Measurements from ENCODE around the gene OR4F17.
"Not testable (repeated sequence)": the region's sequence is repeated elsewhere in the genome, so short reads cannot be mapped to it uniquely, and the experiment has no call there.

OR4F17 gene, protein sequence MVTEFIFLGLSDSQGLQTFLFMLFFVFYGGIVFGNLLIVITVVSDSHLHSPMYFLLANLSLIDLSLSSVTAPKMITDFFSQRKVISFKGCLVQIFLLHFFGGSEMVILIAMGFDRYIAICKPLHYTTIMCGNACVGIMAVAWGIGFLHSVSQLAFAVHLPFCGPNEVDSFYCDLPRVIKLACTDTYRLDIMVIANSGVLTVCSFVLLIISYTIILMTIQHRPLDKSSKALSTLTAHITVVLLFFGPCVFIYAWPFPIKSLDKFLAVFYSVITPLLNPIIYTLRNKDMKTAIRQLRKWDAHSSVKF
- total RNA-seq: 0 to 0.33 (median 0) reads per million in 17 experiments

DNA sequence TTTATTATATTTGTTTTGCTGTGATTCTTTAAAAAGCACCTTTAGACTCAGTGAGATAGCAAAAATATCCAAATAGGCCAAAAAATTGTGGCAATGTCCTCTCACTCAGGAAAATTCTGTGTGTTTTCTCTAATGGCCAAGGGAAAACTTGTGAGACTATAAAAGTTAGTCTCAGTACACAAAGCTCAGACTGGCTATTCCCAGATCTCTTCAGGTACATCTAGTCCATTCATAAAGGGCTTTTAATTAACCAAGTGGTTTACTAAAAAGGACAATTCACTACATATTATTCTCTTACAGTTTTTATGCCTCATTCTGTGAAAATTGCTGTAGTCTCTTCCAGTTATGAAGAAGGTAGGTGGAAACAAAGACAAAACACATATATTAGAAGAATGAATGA, at the start of gene OR4F17:
Gene OR4F17 (plus strand): TSS at position 301 of the 400 bp plus-strand sequence. CDS start 3,575 bp downstream, outside the sequence.
- not testable (repeated sequence) for DNase-seq

DNA sequence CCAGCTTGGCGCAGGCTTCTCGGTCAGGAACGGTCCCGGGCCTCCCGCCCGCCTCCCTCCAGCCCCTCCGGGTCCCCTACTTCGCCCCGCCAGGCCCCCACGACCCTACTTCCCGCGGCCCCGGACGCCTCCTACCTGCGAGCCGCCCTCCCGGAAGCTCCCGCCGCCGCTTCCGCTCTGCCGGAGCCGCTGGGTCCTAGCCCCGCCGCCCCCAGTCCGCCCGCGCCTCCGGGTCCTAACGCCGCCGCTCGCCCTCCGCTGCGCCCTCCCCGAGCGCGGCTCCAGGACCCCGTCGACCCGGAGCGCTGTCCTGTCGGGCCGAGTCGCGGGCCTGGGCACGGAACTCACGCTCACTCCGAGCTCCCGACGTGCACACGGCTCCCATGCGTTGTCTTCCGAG, 36.1 kb upstream of the OR4F17 start:
- DNase-seq: not testable (repeated sequence)

DNA sequence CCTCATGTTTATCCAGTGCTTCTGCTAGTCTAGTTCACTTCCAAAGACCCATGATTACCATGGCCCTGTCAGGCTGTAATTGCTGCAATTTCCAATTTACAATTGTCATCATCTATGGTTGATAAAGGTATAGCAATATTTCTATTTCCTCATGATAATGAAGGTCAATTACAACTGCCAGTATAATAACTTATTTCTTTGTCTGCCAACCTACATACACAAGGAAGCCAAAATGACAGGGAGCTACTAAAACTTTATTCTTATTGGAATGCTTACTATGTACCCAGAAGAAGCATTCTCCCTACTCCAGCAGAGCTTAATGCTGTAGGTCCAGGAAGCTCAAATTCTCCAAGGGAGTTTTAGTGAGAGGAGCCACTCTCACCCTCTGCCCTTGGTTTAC, 24.0 kb upstream of the OR4F17 start:
- not testable (repeated sequence) for DNase-seq

DNA sequence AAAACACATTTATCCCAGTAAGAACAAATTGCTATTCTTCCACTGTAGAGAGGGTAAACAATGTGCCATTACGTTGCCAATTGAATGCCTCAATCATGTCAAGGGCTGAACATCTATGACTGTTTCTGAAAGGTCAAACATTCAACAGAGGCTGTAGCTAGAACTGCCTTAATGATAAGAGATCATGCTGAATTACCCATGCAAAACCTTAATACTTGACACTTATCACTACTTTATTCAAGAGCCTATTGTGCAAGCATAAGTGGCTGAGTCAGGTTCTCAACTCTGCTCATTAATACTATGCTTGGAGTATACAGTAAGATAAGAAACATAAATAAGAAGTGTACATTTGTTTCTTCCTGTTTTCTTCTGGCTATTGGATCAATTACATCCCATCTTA, 23.3 kb upstream of the OR4F17 start:
- not testable (repeated sequence) for DNase-seq

DNA sequence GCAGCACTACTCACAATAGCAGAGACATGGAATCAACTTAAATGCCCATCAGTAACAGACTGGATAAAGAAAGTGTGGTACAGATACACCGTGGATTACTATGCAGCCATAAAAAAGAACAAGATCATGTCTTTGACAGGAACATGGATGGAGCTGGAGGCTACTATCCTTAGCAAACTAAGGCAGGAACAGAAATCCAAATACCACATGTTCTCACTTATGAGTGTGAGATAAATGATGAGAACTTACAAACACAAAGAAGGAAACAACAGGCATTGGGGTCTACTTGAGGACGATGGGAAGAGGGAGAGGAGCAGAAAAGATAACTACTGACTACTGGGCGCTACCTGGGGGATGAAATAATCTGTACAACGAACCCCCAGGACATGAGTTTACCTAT, 16.2 kb upstream of the OR4F17 start:
- not testable (repeated sequence) for DNase-seq

DNA sequence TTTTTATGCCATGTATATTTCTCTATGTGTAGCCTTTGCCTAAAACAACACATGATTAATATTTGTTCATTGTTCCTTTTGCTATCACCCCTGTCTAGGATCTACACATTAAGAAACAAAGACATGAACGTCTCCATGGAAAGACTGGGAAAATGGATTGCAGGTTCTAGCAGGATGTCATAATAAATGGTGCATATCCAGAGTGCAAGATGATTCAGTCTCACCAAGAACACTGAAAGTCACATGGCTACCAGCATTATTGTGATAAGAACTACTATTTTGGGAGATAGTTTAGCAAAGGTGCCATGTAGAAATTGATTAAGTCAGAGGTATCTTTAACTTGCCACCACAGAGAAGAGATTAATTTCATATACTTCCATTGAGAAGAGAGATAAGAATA, 12.1 kb upstream of the OR4F17 start:
- DNase-seq: not testable (repeated sequence)

DNA sequence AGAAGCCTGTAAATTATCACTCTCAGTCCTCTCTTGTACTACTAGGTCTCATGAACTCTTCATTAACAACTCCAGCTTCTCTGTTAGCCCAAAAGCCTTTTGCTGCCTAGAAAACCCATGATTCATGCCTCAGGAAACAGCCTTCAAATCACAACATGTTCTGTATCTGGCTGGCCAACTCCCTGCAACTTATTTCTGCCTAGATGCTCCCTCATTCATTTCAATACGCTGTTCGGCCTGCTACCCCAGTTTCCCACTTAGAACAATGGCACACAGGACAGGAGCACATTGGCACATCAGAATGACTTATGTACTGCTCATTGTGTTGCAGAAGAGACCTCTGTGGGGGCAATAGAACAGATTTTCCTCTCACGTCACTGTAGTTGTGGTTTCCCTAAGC, 9.3 kb upstream of the OR4F17 start:
- not testable (repeated sequence) for DNase-seq

DNA sequence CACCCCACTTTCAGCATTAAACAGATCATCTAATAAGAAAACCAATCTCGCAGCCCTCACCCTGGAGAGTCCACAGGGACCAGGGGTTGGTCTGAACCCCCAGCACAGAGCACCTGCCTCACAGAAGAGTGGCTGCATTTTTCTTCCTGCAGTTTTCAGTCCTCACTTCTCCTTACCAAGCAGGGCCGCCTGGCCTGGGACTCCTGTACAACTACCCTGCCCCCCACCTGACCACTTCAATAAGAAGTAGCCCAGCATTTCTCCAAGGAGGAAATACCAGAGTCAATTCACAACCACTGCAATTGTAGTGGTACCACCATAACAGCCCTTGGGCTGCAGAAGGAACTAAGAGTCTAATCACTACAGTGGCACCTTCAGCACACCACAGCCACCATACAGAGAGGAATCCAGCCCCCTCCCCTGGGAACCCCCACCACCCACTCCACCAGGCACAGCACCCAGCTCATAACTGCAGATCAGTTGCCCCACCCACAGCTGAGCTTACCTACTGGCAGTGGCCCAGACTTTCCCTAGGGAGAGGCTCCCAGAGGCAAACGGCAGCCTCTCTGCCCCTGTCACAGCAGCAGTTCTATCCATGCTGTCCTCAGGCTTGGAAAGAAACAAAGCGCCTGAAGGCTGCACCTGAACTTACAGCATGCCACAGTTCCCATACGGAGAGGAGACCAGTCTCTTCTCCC, 13.7 kb downstream of the OR4F17 start:
- DNase-seq: not testable (repeated sequence)
